ENCODE measurements around the gene HAND1.

Gene HAND1

DNA sequence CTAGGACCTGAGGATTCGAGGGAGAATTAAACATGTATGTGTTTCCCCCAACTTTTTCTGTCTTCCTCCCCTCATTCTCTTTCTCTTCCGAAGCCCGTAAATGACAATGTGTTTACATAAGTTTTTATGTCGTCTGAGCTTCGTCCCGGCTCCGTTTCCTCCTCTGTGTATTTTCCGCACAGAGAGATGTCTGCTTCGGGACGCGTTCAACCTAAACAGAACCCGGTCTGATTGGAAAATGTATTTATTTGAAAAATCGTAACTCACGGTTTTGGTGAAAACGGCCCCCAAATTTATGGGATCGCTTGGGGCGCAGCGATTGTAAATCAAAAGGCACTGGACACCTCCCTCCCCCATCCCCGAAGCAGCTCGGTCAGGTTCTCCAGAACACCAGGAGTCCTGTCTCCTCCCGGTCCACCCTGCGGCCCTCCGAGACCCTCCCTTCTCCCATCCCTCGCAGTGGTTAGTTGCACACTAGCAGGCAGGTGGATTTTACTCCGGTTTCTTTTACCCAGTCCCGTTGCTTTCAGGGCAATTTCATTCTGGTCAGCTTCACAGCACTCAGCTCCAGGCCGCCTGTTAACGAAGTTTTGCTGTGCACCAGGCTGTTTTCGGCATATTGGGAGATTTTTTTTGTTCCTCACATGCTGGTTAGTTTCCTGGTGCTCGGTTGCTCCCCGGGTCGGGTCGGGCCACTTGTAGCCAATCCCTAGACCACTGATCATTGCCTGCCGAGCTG lies 5.8 kb upstream of the HAND1 start:
- no peak overlapping the region for H3K4me3 ChIP-seq
- no peak overlapping the region for H3K27ac ChIP-seq
- no peak for DNase-seq (ENCODE audit: low spot score)

DNA sequence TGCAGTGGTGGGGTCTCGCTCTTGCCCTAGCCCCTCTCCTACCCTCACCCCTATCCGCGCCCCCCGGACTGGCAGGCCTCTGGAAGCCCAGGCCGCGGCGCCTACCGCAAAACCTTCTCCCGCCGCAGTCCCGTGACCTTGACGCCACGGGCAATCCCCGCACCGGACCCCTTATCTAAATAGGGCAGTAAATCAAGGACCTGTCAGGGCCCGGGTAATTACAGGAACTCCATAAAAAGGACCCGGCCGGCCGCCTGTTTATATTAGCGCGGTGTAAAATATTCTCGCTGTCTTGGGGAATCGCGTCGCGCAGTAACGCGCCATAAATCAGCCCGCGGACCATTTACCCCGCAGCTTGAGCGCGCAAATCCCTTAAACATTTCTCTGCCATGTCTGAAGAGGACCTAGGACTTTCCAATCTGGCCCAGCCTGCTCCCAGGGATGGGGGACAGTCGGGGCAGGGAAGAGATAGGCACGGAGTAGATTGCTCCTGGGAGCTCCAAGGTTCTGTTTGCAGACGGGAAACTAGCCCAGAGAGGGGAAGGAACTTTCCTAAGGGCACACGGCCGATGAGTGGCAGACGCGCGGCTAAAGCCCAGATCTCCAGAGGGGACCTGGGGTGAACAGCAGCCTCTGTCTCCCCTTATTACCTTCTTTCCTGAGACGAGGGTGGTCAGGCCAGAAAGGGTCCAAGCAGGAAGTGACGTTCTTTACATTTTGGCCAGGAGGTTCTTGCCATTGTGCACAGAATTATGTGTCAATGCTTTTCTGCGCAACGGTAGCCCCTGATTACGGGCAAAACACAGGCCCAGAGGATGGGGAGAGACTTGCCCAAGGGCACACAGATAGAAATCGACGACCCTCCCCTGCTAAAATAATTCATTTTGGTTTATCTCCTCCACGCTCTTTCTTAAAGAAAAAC lies 4.8 kb upstream of the HAND1 start:
- no peak for TF ChIP-seq CTCF (IDR thresholded peaks at IDR 0.05)
- H3K4me3 ChIP-seq = no peak overlapping the region
- H3K27ac ChIP-seq = no peak overlapping the region
- no peak for DNase-seq (ENCODE audit: low spot score)

More for the DNA sequence above, 5.8 kb upstream of the HAND1 start:
- no peak for TF ChIP-seq CTCF (IDR thresholded peaks at IDR 0.05)

- no peak for DNase-seq (ENCODE audit: low spot score)
- H3K27ac ChIP-seq = no peak overlapping the region
- no peak for TF ChIP-seq CTCF (IDR thresholded peaks at IDR 0.05)
- H3K4me3 ChIP-seq = no peak overlapping the region
Measured at GRCh38 chr5:154481584-154482381, 3.8 kb upstream of the HAND1 start.

DNA sequence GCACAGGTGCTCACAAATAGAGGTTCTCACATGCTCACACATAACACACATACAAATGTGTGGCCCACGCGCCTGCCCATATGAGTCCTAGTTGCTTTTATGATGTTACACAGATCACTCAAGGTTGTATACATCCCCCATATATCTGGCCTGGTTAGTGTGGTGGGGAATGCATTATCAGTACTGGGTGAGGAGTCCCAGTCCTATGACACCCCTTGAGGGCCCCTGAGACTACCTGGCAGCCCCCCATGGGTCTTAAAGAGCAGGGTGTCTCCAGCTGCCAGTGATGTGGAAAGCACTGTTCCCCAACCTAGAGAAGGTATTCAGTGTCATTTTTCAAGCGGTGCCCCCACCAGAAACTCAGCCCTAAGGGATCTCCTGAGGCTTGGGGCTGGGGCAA lies 2.8 kb upstream of the HAND1 start:
- no peak for DNase-seq (ENCODE audit: low spot score)
- no peak for TF ChIP-seq CTCF (IDR thresholded peaks at IDR 0.05)
- Histone ChIP-seq H3K4me3 (no peak overlapping the region), H3K27ac (no peak overlapping the region)

DNA sequence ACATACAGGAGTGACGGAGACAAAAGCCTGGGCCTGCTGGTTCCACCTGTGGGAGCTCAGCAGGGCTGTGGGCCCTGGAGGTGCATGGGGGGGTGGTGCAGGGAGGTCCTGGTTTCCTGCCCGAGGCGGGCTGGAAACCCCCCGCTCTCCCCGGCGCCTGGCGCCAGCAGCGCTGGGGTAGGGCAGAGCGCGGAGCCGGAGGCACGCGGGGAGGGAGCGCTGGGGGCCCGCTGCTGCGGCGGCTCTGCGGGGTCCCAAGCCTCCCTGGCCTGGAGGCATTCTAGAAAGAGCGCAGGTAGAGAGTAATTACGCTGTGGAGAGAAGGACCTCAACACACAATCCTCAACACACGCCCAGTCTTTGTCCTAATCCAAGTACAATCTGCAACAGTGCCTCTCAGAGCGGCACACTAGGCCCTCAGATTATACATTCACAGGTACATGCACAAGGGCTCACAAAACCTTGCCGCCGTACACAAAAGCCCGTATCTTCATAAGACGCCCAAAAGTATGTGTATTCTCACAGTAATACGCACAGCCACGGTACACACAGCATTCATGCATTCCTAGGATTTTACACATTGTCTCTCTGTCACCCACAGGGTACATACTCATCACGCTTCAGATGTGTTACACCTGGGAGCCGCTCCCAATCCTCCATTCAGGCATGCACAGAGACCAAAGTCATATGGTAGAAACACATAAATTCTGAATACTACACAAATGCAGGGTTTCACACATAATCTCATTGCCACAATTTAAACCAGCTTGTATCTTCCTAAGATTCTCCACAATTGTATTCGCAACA lies 2.1 kb upstream of the HAND1 start:
- H3K27ac ChIP-seq = no peak overlapping the region
- no peak overlapping the region for H3K4me3 ChIP-seq
- DNase-seq (ENCODE audit: low spot score) = no peak
- TF ChIP-seq CTCF (IDR thresholded peaks at IDR 0.05) = no peak

Measured in coronary artery (tissue), 2 donors.